Transverse colon (tissue), 4 donors: Measurements from ENCODE around the gene EHD3. TPM values are rescaled to one million over a fixed set of nuclear protein-coding genes. Genes with fewer than 3 reads are reported as not detected.

ENCODE experiments used
- DNase-seq: peaks from one replicate; pipeline ENCODE4 v3.0.0-alpha.2; 2019
- H3K27ac ChIP-seq, 4 donors: fragments of 200-600 bp; sonication (generic); 2 replicates each; pipeline ENCODE4 v1.5.1; 2016 to 2018; ENCODE audit warnings: inconsistent platforms in 4 of 4
- H3K27me3 ChIP-seq: fragments of 200-600 bp; sonication (generic); 2 replicates; pipeline ENCODE4 v1.5.1; 2017; ENCODE audit warnings: inconsistent platforms
- H3K36me3 ChIP-seq, 4 donors: fragments of 200-600 bp; sonication (generic); 2 replicates each; pipeline ENCODE4 v1.5.1; 2017 to 2019; ENCODE audit warnings: inconsistent platforms in 4 of 4
- H3K4me1 ChIP-seq, 4 donors: fragments of 200-600 bp; sonication (generic); 2 replicates each; pipeline ENCODE4 v1.5.1; 2017 to 2020; ENCODE audit warnings: inconsistent platforms in 4 of 4
- H3K4me3 ChIP-seq, 4 donors: fragments of 200-600 bp; sonication (generic); 1 replicate in 1 of 4; 2 replicates in 3 of 4; pipeline versions ENCODE4 v1.5.1 to v1.6.1; 2017 to 2019; ENCODE audit warnings: inconsistent platforms in 4 of 4
- H3K9me3 ChIP-seq, 2 donors: fragments of 200-600 bp; sonication (generic); 2 replicates each; pipeline ENCODE4 v1.5.1; 2017 to 2019; ENCODE audit warnings: inconsistent platforms in 2 of 2
- EP300 ChIP-seq: sonication (generic); formaldehyde crosslinking; IDR thresholded peaks from one replicate; pipeline ENCODE4 v1.6.1; 2017; ENCODE audit warnings: antibody characterized with exemption, low read depth
- POLR2A ChIP-seq: fragments of 450-650 bp; IDR thresholded peaks from one replicate; pipeline ENCODE4 v1.6.1; 2016; ENCODE audit warnings: antibody characterized with exemption, mild to moderate bottlenecking, moderate library complexity
- POLR2AphosphoS5 ChIP-seq, 3 donors: sonication (generic); formaldehyde crosslinking; IDR thresholded peaks; one replicate each; pipeline ENCODE4 v1.6.1; 2016; ENCODE audit warnings: antibody characterized with exemption in 3 of 3
- WGBS, 2 donors: methylation state at CpG; one replicate each; pipeline ENCODE4 v1.1.5; 2018; ENCODE audit warnings: low coverage in 1 of 2; 5-methylcytosine and 5-hydroxymethylcytosine counted together
- in situ Hi-C, 4 donors: fragments of 200-750 bp; cut with MboI; loops; one replicate each; pipeline versions ENCODE4 v1.15.0 to v1.15.1; 2017; ENCODE audit warnings: low sequenced_read_pairs in 3 of 4, low pct_ligation_motif_present in 1 of 4, low pct_unique_long_range_greater_than_20kb in 1 of 4
- intact Hi-C: fragments of 100-400 bp; cut with DNase I; formaldehyde crosslinking; loops from one replicate; pipeline ENCODE4 v1.15.1; 2023; ENCODE audit warnings: low total_unique reads
- total RNA-seq, 4 donors: library from RNA; depleted of rRNA; stranded (reverse); fragments of >200 nt; gene quantifications; one replicate each; pipeline ENCODE4 v1.1.0, GENCODE V29; 2016
- TF ChIP-seq, protein P1 (sequence below), 5 experiments: fragments of 200-600 bp in 3 of 5; fragments of 450-650 bp in 2 of 5; sonication (generic) in 3 of 5; IDR thresholded peaks; 1 replicate in 2 of 5; 2 replicates in 3 of 5; pipeline ENCODE4 v1.5.1; 2016 to 2017; ENCODE audit warnings: antibody characterized with exemption in 5 of 5, inconsistent platforms in 3 of 5, mild to moderate bottlenecking in 2 of 5, moderate library complexity in 1 of 5

Gene EHD3
- total RNA-seq, 4 donors from 2014 or later, result 1.2 to 10.1 (median 3.6) TPM

GRCh38 chr2:31259075-31259474, 25.1 kb downstream of the EHD3 start:
- H3K4me3 ChIP-seq, result no peak overlapping the region
- no peaks in the 10 kb centered on the region for H3K9me3 ChIP-seq
- H3K27ac ChIP-seq, result no peak overlapping the region
- DNase-seq, result no peak
- 92 to 100% methylated on average over 1 to 3 of the region's 3 CpGs for WGBS, 2 donors
- no peaks in the 10 kb centered on the region for H3K4me1 ChIP-seq
- no peaks in the 10 kb centered on the region for H3K36me3 ChIP-seq
- in situ Hi-C loops (no loop called here), intact Hi-C loops (no loop called here)
- no peaks in the 10 kb centered on the region for H3K27me3 ChIP-seq
- TF ChIP-seq EP300 (no peak), POLR2A (no peak), POLR2AphosphoS5 (IDR thresholded peaks at IDR 0.05) (no peak)
- TF ChIP-seq, protein P1, sequence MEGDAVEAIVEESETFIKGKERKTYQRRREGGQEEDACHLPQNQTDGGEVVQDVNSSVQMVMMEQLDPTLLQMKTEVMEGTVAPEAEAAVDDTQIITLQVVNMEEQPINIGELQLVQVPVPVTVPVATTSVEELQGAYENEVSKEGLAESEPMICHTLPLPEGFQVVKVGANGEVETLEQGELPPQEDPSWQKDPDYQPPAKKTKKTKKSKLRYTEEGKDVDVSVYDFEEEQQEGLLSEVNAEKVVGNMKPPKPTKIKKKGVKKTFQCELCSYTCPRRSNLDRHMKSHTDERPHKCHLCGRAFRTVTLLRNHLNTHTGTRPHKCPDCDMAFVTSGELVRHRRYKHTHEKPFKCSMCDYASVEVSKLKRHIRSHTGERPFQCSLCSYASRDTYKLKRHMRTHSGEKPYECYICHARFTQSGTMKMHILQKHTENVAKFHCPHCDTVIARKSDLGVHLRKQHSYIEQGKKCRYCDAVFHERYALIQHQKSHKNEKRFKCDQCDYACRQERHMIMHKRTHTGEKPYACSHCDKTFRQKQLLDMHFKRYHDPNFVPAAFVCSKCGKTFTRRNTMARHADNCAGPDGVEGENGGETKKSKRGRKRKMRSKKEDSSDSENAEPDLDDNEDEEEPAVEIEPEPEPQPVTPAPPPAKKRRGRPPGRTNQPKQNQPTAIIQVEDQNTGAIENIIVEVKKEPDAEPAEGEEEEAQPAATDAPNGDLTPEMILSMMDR (IDR thresholded peaks at IDR 0.05), result no peak

DNA sequence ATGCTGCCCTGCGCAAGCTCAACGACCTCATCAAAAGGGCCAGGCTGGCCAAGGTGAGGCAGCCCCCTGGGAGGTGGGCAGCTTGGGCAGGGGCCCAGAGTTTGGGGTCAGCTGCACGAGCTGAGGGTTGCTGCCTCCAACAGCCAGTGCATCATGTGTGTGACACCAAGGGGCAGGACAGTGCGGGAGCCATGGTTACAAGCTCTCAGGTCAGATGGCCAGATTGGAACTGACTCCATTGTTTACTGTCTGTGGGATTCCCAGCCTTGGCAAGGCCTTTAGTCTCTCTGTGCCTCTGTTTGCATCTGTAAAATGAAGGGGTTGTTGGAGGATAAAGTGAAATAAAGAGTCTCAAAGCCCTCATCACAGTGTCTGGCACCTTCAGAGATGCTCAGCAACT, 26.9 kb downstream of the EHD3 start:
- TF ChIP-seq POLR2AphosphoS5 (IDR thresholded peaks at IDR 0.05) (no peak), EP300 (no peak), POLR2A (no peak)
- TF ChIP-seq, protein P1 (IDR thresholded peaks at IDR 0.05), result no peak
- Histone ChIP-seq H3K9me3 (no peaks in the 10 kb centered on the region), H3K4me3 (no peak overlapping the region), H3K36me3 (no peaks in the 10 kb centered on the region), H3K4me1 (no peaks in the 10 kb centered on the region), H3K27ac (no peak overlapping the region), H3K27me3 (no peaks in the 10 kb centered on the region)
- WGBS, 2 donors, result 83% methylated on average over 4 of the region's 4 CpGs; no CpG with 5 or more reads in 1 of the 2 donors
- in situ Hi-C loops (no loop called here), intact Hi-C loops (no loop called here)
- no peak for DNase-seq

DNA sequence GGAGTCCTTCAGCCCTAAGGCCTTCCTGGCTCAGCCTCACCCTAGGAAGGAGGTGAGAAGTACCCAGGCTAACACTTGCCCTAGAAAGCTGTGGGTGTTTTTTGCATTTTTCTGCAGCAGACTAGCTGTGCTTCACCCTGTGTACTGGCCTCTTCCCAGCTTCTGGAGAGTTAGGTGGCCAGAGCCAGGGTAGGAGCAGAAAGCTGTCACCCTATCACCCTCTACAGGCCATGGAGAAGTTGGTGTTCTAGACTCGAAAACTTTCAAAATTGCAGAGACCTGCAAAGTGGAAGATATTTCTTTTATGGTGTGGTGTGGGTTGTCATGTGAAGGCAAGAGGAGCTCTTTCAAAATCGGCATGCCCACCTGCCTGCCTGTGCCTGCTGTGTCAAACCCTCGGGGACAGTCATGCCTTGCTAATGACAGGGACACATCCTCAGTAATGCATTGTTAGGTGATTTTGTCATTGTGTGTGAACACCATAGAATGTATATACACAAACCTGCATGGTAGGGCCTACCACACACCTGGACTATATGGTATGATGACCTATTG, 29.8 kb downstream of the EHD3 start:
- intact Hi-C loops, result no loop called here
- H3K27ac ChIP-seq, result no peak overlapping the region
- H3K4me1 ChIP-seq, result no peaks in the 10 kb centered on the region
- in situ Hi-C loops, result no loop called here
- TF ChIP-seq POLR2A (no peak), EP300 (no peak), POLR2AphosphoS5 (IDR thresholded peaks at IDR 0.05) (no peak)
- TF ChIP-seq, protein P1 (IDR thresholded peaks at IDR 0.05), result no peak
- H3K4me3 ChIP-seq, result no peak overlapping the region
- H3K27me3 ChIP-seq, result no peaks in the 10 kb centered on the region
- no peaks in the 10 kb centered on the region for H3K9me3 ChIP-seq
- no peaks in the 10 kb centered on the region for H3K36me3 ChIP-seq
- no peak for DNase-seq
- WGBS, 2 donors, result 71 to 84% methylated on average over 1 to 3 of the region's 3 CpGs

GRCh38 chr2:31265234-31265633, 31.3 kb downstream of the EHD3 start:
- intact Hi-C loops, result no loop called here
- no peaks in the 10 kb centered on the region for H3K9me3 ChIP-seq
- no peak for TF ChIP-seq POLR2A
- no peak for TF ChIP-seq POLR2AphosphoS5 (IDR thresholded peaks at IDR 0.05)
- TF ChIP-seq, protein P1 (IDR thresholded peaks at IDR 0.05), result no peak
- no peak for TF ChIP-seq EP300
- H3K4me3 ChIP-seq, result no peak overlapping the region
- no peaks in the 10 kb centered on the region for H3K27me3 ChIP-seq
- H3K36me3 ChIP-seq, result no peaks in the 10 kb centered on the region
- 74 to 78% methylated on average over 5 to 6 of the region's 6 CpGs for WGBS, 2 donors
- in situ Hi-C loops, result no loop called here
- no peak overlapping the region for H3K27ac ChIP-seq
- H3K4me1 ChIP-seq, result no peaks in the 10 kb centered on the region
- DNase-seq, result no peak
